ENCODE results near the gene TAF11L12. TPM values are rescaled to one million over a fixed set of nuclear protein-coding genes. Genes with fewer than 3 reads are reported as not detected.

Gene TAF11L12
- total RNA-seq, 2 experiments from 2014 or later: not detected

DNA sequence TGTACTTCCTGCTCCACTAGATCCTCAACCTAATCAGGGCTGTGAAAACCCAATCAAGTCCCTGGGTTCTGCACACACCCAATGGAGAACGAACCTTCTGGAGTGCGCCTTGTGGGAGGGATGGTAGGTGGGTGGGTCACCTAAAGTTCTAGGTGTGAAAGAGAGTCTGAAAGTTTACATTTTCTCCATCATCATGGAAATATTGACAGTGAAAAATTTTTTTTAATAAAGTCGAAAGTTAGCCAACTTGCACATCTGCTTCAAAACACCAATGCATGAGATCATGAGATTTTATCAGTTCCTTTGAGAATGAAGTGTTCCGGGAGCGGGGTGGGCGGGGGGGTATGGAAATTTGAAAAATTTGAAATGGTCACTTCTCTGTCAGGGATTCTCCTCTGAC, 45.7 kb downstream of the TAF11L12 start:
- no peaks in the 10 kb centered on the region for H3K27me3 Mint-ChIP-seq
- H3K4me1 Mint-ChIP-seq: no peaks in the 10 kb centered on the region
- H3K4me3 Mint-ChIP-seq: no peak overlapping the region
- no peak for DNase-seq
- peaks cover 2% of the 10 kb centered on the region for H3K36me3 Mint-ChIP-seq
- H3K9me3 Mint-ChIP-seq: peaks cover 7% of the 10 kb centered on the region
- H3K27ac Mint-ChIP-seq: no peak overlapping the region

Other genes with a start within 250 kb of the TAF11L12 start
- not detected for gene TAF11L2, start 112.2 kb upstream of the TAF11L12 start, total RNA-seq
- not detected for gene TAF11L3, start 92.0 kb upstream of the TAF11L12 start, total RNA-seq
- not detected for gene TAF11L4, start 88.6 kb upstream of the TAF11L12 start, total RNA-seq
- gene TAF11L5, start 85.2 kb upstream of the TAF11L12 start, total RNA-seq: not detected
- not detected for gene TAF11L6, start 81.7 kb upstream of the TAF11L12 start, total RNA-seq
- gene TAF11L7, start 24.6 kb upstream of the TAF11L12 start, total RNA-seq: not detected
- gene TAF11L8, start 19.4 kb upstream of the TAF11L12 start, total RNA-seq: not detected
- gene TAF11L9, start 16.0 kb upstream of the TAF11L12 start, total RNA-seq: not detected
- not detected for gene TAF11L10, start 12.6 kb upstream of the TAF11L12 start, total RNA-seq
- gene TAF11L11, start 6.2 kb upstream of the TAF11L12 start, total RNA-seq: not detected
- not detected for gene TAF11L13, start 21.7 kb downstream of the TAF11L12 start, total RNA-seq
- gene TAF11L14, start 24.1 kb downstream of the TAF11L12 start, total RNA-seq: not detected